ENCODE measurements around the gene DPEP2NB.
"Not testable (repeated sequence)": the region's sequence is repeated elsewhere in the genome, so short reads cannot be mapped to it uniquely, and the experiment has no call there.

The DPEP2NB gene

GRCh38 chr16:68013440-68013839, 2.3 kb downstream of the DPEP2NB start:
- no peak for DNase-seq (ENCODE audit: low read depth)

GRCh38 chr16:68009872-68010271, 5.8 kb downstream of the DPEP2NB start:
- not testable (repeated sequence) for DNase-seq (ENCODE audit: low read depth)

GRCh38 chr16:68009157-68009735, 6.5 kb downstream of the DPEP2NB start:
- DNase-seq (ENCODE audit: low read depth), result no peak

- no peak for DNase-seq (ENCODE audit: low read depth)
Observed at GRCh38 chr16:68005786-68006286, 9.9 kb downstream of the DPEP2NB start.

- no peak for DNase-seq (ENCODE audit: low read depth)
Observed at GRCh38 chr16:68005211-68005610, 10.5 kb downstream of the DPEP2NB start.

GRCh38 chr16:68003031-68003430, 12.7 kb downstream of the DPEP2NB start:
- DNase-seq (ENCODE audit: low read depth), result peak; percentile 20

GRCh38 chr16:68000450-68000849, 15.3 kb downstream of the DPEP2NB start:
- peak; percentile 57 for DNase-seq (ENCODE audit: low read depth)

GRCh38 chr16:67999985-68000384, 15.7 kb downstream of the DPEP2NB start:
- no peak for DNase-seq (ENCODE audit: low read depth)

- not testable (repeated sequence) for DNase-seq (ENCODE audit: low read depth)
Observed at GRCh38 chr16:67998779-67999688, 16.7 kb downstream of the DPEP2NB start, which contains the start of gene DPEP2. TSS of gene DPEP2 (minus strand) at chr16:67999484. CDS start at chr16:67993212, 6,272 bp downstream.

GRCh38 chr16:67998231-67998778, 17.4 kb downstream of the DPEP2NB start:
- not testable (repeated sequence) for DNase-seq (ENCODE audit: low read depth)

- no peak for DNase-seq (ENCODE audit: low read depth)
Observed at GRCh38 chr16:67996666-67997065, 19.0 kb downstream of the DPEP2NB start.

GRCh38 chr16:67995423-67995822, 20.3 kb downstream of the DPEP2NB start:
- no peak for DNase-seq (ENCODE audit: low read depth)

- not testable (repeated sequence) for DNase-seq (ENCODE audit: low read depth)
Observed at GRCh38 chr16:67994040-67994408, 21.7 kb downstream of the DPEP2NB start.

GRCh38 chr16:67993207-67994039, 22.3 kb downstream of the DPEP2NB start:
- DNase-seq (ENCODE audit: low read depth), result peak; percentile 76

- no peak for DNase-seq (ENCODE audit: low read depth)
Observed at GRCh38 chr16:67992661-67993206, 23.0 kb downstream of the DPEP2NB start.

- DNase-seq (ENCODE audit: low read depth), result no peak
Observed at GRCh38 chr16:67990018-67990386, 25.7 kb downstream of the DPEP2NB start.

GRCh38 chr16:67989322-67990017, 26.2 kb downstream of the DPEP2NB start:
- DNase-seq (ENCODE audit: low read depth), result no peak

GRCh38 chr16:67988675-67989074, 27.0 kb downstream of the DPEP2NB start:
- no peak for DNase-seq (ENCODE audit: low read depth)

- DNase-seq (ENCODE audit: low read depth), result peak; percentile 56
Observed at GRCh38 chr16:67987460-67988160, 28.1 kb downstream of the DPEP2NB start.

GRCh38 chr16:67986949-67987348, 28.8 kb downstream of the DPEP2NB start:
- DNase-seq (ENCODE audit: low read depth), result no peak
